Measurements from ENCODE around the gene DCX. TPM values are rescaled to one million over a fixed set of nuclear protein-coding genes. Genes with fewer than 3 reads are reported as not detected.
A peak's percentile ranks its signal among the peaks of the same experiment; 100 is the strongest.

Gene DCX
- 12.9 and 20.8 TPM in 2 replicates for polyA plus RNA-seq (2014; cell fraction: cytosol; rRNA removed)
- polyA plus RNA-seq (2014; cell fraction: nucleus; rRNA removed): 4.3 and 10.7 TPM in 2 replicates

DNA sequence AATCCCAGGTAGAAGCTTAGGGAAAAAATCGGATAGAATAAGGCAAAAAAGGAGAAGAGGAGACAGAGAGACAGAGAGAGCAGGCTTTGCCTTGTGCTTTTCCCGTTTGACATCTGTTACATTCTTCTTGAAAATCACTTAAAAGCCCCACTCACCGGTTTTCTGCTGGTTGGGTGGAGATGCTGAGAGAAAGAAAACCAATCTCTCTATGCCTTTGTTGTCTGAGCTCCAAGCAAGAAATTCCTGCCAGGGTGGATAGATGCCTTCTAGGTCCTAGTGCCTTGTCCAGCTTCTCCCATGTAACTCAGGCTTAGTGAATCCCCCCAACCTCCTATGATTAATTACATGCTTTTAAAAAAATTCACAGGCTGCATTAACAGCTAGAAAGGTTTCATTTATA lies at the start of gene DCX:
Gene DCX, minus strand, starts transcription at position 210 of the 400 bp plus-strand sequence. CDS start 1,794 bp downstream, outside the sequence.
- peak; percentile 23 for DNase-seq (ENCODE audit: low spot score)

DNA sequence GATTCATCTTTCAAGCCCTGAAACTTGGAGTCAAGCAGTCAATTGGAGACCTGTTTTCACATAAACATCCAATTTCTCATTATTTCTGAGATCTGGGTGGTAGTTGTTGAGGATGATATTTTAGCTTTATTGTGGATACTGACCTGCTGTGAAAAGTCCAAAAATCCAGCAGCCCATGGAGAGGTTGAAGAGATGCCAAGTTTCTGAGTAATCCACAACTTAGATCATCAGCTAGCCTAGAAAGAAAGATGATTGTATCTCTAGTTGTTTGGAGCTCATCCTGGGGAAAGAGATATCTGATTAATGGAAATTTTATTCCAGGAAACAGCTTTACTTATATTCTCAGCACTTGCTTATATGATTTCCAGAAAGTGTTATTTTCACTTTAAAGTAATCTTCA lies 48.6 kb upstream of the DCX start:
- DNase-seq (ENCODE audit: low spot score): no peak

DNA sequence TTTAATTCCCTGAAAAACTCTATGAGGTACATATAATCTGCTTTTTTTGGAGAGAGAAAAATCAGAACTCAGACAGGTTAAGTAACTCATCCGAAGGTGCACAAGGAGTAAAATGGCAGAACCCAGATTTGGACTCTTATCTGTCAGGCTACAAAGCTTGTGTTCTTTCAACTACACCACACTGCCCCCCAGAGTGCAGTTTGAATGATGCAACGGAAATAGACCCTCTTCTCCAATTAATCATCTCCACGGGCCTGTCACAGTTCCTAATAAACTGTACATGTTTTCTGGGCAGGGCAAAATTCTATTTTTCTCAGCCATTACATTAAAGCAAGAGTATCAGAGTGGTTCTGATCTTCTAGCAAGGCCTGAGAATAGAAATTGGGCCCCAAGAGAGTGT lies 35.3 kb upstream of the DCX start:
- peak; percentile 59 for DNase-seq (ENCODE audit: low spot score)

DNA sequence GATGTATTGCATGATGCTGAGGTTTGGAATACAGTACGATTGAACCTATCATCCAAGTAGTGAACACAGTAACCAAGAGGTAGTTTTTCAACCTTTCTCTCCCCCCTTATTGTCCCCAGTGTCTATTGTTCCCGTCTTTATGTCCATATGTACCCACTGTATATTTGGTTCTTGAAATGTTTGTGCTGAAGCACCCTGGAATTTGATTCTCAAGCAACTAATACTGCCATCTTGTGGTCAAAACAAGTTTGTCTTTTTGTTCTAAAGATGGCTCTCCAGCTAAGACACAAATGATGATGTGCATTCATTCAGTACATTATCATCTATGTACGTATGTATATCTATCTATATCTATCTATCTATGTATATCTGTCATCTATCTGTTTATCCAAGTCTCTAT lies 33.5 kb upstream of the DCX start:
- peak; percentile 71 for DNase-seq (ENCODE audit: low spot score)

DNA sequence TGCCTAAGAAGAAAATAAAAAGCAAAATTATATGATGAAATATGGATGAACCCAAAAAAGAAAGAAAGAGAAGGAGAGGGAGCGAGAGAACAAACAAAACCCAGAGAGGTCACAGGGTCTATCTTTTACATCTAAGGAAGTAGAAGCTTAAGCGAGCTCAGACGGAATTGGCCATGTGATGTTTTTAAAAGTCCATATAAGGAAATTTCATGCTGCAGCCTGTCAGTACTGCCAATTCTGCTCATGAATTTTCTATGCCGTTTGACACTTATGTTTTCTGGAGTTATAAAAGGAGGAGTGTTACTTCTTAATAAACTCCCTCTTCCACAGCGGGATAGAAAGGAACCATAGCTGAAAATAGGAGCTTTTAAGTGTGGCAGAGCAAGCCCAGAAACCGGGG lies 32.9 kb upstream of the DCX start:
- DNase-seq (ENCODE audit: low spot score): peak; percentile 67

DNA sequence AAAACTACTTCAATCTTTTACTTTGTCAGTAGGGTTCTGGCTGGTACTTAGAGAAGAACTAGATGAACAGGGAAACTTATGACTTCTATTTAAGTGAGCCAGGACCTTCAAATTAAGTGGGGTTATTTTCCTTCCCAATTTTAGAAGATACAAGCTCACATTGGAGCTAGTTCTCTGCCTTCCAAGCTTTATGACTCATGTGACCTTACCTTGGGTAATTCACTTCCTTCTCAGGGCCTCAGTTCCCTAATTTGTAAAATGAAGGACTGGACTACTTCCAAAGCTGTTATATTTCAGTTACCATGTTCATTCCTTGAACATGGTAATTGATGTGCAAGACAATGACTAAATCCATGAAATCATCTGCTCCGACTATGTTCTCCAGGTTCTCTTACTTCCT lies 32.0 kb upstream of the DCX start:
- no peak for DNase-seq (ENCODE audit: low spot score)

DNA sequence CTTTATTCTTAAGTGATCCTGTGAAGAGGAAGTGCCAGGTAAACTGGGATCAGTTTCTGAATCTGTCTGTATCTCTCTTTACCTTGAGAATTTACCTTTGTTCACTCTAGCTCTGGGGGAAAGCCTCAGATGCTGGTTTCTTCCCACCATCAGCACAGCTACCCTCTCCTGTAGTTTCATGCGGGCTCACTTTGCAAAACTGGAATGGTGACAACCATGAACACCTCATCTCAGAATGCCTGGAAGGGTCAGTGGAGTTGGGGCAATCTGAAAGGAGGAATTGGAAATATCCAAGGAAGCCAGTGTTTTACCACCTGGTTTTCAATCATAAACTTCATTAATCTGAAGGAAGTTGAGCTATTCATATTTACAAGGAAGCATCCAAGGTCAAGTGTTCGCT lies 30.8 kb upstream of the DCX start:
- DNase-seq (ENCODE audit: low spot score): no peak

DNA sequence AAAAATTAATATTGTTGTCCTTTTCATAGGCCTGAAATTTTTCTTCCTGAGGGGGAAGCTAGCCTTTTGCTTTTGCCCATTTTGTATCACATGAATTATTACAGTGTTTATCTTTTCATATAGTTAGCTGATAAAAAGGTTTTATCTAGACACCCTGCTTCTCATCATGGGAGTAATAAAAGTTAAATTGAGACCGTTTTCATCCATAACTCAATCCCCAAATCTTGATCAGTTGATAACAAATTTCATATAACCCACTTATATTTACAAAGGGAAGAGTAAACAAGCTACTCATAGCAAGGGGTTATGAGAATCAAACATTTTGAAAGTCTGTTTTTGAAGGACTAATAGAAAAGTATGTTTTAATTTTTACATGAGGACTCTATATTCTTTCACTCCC lies 23.5 kb upstream of the DCX start:
- no peak for DNase-seq (ENCODE audit: low spot score)

DNA sequence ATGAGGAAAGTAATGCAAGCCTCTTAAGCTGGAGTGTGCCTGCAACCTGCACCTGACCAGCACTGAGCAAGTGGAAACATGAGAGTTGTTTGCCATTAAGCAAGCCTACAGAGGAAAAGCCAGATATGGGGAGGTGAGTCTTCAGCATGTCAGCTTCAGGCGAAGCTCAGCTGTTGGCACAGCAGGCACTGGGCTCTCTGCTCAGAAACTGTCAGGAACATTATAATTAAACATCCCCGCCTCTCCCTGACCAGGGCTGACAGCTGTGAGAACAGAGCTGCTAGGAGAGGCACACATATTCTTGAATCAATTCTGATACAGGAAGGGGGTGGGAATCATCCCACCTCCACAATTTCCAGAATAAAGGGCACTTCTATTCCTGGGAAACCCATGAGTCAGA lies 19.0 kb upstream of the DCX start:
- DNase-seq (ENCODE audit: low spot score): no peak

DNA sequence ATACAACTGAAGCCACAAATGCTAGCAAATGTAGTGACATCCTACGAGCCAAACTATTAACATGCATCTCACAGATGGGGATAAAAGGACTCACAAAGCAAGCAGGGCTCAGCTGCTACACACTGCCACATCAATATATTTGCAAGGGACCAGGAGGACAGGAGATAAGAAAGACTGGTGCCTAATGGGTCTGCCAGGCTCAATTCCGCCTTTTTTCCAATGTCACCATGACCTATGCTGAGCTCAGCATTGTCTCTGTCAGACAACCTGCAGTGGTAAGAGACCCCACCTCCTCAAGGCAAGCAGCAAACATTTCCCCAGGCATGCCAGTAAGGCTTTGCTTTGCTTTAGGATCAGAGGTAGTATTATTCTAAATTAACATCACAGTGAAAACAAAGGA lies 435 bp downstream of the DCX start:
- peak; percentile 10 for DNase-seq (ENCODE audit: low spot score)

DNA sequence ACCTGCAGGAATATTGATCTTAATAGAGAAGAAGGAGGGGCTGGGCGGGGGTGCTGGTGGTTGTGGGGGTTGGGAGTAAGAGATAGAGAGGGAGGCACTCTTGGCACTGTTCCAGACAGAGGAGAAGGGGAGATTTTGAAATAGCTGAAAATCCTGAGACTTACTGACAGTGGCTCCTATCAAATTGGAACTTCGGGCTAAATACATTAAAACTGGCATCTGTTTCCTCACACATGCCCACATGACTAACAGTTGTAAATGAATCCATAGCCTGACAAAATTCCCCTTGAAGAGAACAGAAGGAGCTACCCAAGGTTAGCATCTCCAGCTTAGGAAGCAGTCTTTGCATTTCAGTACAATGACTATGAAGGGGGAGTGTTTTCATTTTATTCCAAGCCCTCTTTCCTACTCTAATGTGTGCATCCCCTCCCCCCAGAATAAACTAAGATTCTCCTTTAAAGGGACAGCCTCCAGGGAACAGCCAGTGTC lies 1.4 kb downstream of the DCX start:
- DNase-seq (ENCODE audit: low spot score): peak; percentile 40

DNA sequence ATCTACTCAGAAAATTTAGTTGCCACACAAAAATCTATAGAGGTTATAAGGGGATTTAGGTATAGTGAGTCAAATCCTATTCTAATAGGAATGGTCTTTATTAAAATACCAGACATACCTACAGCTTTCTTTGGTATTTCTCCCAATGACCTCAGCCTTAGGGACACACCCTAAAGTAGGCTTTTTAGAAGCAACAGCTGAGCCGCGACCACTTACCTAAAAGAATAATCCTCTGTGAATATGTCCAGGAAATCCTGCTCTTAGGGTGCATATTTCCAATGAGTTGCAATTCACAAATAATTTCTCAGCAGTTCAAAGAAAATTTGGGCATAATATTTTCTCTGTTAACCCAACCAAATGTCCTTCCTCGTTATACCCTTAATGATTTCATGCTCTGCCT lies 2.7 kb downstream of the DCX start:
- DNase-seq (ENCODE audit: low spot score): no peak

DNA sequence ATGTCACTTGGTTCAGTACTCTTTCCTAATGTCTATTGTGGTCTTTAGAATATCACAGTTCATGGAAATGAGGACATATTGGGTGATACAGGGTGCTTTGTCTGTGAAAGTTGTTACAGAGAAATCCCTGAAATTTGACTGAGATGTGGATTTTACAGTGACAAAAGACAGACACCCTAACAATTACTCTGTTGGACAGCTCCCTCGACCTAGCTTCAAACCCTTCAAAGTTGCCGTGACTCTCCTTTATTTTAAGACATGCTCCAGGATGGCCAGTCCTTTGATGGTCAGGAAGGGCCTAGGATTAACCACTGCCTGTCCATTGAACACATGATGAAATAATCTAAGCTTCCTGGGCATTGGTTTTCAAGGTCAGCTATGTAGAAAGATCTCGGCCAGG lies 4.0 kb downstream of the DCX start:
- DNase-seq (ENCODE audit: low spot score): no peak

DNA sequence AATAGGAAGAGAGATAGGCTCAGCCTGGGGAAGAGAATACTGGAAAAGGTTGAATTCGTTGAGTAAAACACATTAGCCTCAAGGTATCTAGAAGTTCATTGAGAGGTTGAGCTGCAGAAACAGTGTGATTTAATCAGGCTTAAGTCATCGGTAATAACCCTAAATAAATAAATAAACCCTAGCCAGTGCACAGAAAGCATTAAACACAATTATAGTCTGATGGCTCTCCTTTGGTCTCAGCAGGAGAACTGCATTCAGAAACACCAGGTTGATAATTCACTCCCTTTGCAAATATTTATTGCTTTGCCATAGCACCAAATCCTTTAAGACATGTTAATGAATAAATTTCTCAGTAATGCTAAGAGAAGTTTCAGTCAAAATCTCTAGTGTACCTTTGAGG lies 9.6 kb downstream of the DCX start:
- no peak for DNase-seq (ENCODE audit: low spot score)

DNA sequence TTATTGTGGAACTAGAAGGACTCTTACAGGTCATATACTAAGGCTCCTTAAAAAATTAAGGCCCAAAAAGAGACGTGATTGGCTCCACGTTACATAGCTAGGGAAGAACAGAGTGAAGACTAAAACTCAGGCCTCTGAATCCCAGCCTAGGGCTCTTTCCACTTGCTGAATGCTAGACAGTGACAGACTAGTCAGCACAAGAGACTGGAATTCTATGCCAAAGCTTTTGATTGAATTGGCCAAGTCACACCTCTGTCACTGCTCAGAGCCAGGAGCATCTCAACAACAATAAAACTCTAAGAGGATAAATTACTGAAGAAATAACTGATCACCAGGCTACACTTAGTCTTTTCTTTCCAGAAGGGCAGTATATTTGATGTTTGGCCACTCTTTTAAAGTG lies 16.8 kb downstream of the DCX start:
- no peak for DNase-seq (ENCODE audit: low spot score)

DNA sequence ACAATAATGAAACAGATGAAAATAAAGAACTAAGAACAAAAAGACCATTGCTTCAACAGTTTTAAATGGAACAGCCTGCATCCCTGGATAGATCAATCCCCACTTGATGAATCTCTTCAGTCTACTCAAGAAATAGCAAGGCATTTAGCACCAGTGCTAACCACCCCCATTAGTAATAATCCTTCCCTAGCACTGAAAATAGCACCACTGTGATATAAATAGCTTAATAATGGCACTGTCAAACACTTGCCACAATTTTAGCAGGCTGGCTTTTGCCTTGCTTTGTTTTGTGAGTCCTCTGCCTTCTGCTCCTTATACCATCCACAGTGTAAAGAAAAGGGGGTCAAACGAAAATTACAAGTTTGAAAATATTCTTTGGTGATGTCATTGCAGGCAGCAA lies 17.4 kb downstream of the DCX start:
- DNase-seq (ENCODE audit: low spot score): no peak

DNA sequence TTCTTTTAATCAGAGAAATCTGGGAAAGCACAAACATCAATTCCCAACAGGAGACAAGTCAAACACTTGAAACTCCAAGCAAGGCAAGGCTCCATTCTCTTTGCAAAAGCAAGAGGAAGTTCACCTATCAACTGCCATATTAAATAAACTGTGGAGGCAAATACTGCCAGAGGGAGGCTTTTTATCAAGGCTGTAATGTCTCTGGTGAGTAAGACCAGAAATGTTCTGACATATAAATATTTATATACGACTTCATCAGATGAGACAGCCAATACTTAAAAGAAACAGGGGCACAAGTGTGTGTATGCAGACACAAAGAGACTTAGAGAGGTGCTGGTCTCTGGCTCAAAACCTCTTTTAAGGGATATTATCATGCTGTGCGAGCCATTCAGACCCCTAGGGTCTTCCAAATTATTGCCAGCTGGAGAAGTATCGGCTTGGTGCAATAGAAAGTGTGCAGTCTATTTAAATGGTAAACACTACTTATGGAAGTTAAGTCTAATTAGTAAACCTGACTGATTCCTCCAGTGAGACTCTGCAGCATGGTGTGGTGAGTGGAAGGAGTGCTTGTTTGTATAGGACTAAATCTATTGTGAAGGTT lies 24.4 kb downstream of the DCX start:
- DNase-seq (ENCODE audit: low spot score): no peak

DNA sequence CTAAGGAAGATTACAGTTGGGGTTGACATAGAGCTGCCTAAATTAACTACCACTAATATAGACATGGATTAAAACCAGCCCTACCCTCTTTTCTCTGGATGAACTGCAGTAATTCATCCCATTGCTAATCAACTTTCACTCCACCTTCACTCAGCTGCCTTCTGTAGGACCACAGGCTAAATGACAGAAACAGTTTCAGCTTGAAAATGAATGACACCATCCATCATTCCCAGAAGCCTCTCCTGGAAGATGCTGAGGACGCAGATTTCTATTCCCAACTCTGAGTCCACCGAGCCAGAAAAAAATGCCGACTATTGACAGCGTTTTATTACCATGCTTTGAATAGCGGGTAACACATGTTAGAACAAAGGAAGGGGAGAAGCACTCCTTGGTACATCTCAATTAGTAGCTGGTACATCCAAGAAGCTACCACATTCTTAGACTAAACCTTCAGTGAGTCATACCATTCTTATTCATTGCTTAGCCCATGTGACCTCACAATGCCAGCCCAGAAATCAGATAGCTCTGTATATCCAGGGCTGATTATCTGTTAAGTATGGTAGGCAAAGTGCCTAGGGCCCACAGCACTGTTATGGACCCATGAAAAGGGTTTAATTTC lies 25.3 kb downstream of the DCX start:
- DNase-seq (ENCODE audit: low spot score): no peak

DNA sequence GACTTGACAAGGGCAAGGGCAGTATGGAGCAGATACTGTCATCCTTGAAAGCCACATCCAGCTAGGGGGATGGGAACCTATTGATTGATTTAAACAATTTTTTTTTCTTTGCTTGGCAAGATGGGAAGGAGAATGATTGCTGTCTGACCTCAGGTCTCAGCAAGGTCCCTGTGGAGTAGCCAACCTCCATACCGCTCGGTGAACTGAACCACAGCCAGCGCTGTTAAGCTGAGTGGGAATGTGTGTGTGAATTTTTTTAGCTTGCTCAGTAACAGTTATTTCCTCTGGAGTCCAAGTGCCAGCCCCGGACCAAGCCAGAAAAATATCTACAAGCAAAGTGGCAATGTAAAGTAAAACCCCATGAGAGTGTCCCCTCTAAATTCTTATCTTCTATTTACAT lies 25.9 kb downstream of the DCX start:
- DNase-seq (ENCODE audit: low spot score): no peak

DNA sequence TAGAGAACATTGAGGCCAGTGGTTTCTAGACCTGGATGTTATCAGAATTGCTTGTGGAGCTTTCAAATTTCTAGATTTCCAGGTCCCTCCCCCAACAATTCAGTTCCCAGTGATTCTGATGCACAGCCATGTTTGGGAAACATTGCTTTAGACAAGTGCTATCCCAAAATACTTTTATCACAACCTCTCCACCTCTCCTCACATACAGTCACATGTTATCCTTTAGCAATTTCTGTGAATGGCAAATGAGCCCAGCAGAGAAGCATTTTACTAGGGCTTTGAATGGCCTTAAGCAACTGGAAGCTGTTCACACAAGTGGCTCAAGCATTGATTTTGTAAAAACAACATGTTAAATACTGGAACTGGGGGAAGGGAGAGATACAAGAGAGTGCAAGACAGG lies 29.7 kb downstream of the DCX start:
- DNase-seq (ENCODE audit: low spot score): no peak

DNA sequence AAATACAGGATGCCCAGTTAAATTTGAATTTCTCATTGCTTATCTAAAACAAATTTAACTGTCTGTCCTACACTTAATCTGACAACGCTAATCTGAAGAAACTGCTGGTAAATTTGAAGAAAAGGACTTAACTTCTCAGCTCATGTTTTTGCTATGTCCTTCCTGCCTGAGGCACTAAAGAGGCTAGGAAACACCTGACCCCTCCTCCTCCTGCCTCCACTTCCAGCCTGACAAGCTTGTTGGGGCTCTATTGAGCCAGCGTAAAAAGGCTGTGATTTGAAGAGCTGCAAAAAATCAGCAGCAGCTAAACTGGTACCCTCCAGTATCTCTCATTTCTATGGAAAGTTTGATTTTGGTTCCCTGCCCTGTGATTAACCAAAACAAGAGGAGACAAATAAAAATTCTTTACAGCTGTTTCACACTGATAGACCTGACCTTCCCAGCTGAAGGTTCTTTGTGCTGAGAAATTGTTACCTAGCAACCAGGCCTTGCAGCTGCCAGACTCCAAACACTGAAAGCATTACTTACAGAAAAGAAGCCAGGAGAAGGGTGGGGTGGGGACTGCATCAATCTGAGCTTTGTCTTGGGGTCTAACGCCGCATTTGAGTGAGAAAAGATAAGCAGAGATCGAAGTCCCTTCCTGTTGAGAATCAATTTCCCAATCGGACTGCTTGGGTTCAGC lies 35.0 kb downstream of the DCX start:
- DNase-seq (ENCODE audit: low spot score): peak; percentile 33

DNA sequence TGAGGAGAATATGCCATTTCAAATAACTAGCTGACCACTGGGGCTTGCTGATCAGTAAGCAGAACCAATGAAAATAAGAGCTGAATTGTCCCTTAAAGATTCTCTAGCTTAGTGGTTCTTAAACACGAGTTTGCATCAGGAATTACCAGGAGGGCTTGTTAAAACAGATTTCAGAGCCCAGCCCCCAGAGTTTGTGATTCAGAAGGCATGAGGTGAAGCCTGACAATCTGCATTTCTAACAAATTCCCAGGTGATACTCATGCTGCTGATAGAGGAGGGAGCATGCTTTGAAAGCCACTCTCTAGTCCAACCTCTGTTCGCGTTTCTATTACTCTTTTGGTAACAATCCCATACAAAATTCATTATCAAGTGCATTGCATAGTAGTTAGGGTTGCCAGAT lies 35.5 kb downstream of the DCX start:
- DNase-seq (ENCODE audit: low spot score): no peak

DNA sequence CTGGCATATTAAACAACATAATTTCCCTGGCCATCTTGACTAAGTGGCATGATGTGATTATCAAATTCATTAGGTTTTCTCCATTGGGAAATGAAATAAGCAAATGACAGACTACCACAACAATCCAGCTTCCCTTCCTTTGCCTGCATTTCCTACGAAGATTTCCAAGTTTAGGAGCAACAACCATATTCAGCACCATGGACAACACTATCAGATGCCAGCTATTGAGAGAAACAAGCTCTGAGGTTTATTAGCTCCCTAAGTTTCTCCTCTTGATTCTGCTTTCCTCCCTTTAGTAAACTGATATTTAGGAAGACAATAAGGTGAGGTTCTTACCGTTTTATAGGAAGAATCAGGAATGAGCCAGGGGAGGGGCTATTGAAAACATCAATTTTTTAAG lies 36.2 kb downstream of the DCX start:
- DNase-seq (ENCODE audit: low spot score): no peak
